ENCODE measurements around the gene NRCAM.
A peak's percentile ranks its signal among the peaks of the same experiment; 100 is the strongest.

Gene NRCAM

GRCh38 chr7:108132551-108133265, 323.5 kb downstream of the NRCAM start:
- no peak overlapping the region for H3K4me3 ChIP-seq (ENCODE audit: low read depth, low read length)
- H3K4me1 ChIP-seq (ENCODE audit: control insufficient read depth, insufficient read depth, low read length) = no peaks in the 10 kb centered on the region
- TF ChIP-seq, protein P1, sequence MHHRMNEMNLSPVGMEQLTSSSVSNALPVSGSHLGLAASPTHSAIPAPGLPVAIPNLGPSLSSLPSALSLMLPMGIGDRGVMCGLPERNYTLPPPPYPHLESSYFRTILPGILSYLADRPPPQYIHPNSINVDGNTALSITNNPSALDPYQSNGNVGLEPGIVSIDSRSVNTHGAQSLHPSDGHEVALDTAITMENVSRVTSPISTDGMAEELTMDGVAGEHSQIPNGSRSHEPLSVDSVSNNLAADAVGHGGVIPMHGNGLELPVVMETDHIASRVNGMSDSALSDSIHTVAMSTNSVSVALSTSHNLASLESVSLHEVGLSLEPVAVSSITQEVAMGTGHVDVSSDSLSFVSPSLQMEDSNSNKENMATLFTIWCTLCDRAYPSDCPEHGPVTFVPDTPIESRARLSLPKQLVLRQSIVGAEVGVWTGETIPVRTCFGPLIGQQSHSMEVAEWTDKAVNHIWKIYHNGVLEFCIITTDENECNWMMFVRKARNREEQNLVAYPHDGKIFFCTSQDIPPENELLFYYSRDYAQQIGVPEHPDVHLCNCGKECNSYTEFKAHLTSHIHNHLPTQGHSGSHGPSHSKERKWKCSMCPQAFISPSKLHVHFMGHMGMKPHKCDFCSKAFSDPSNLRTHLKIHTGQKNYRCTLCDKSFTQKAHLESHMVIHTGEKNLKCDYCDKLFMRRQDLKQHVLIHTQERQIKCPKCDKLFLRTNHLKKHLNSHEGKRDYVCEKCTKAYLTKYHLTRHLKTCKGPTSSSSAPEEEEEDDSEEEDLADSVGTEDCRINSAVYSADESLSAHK (tag by site-specific recombination; IDR thresholded peaks at IDR 0.05) = 0 out of 2 replicates have a peak, but pooled peaks have one; percentile 27
- no peak for TF ChIP-seq ZNF501 (tag by site-specific recombination; IDR thresholded peaks at IDR 0.05)
- ChIA-PET CTCF (interaction anchor here (4.0 kb wide), 1 partner anchor 13 kb away, joined by 19 read pairs; no protein-coding TSS in a partner anchor), POLR2A (no interaction called here)
- H3K36me3 ChIP-seq (ENCODE audit: control insufficient read depth in 2 of 2, insufficient read depth in 1 of 2, low read length in 2 of 2) = no peaks in the 10 kb centered on the region
- no peak overlapping the region for H3K27ac ChIP-seq (ENCODE audit: extremely low read depth, low read depth, low read length)
- no peaks in the 10 kb centered on the region for H3K9me3 ChIP-seq (ENCODE audit: control insufficient read depth, insufficient read depth, low read depth, low read length)

DNA sequence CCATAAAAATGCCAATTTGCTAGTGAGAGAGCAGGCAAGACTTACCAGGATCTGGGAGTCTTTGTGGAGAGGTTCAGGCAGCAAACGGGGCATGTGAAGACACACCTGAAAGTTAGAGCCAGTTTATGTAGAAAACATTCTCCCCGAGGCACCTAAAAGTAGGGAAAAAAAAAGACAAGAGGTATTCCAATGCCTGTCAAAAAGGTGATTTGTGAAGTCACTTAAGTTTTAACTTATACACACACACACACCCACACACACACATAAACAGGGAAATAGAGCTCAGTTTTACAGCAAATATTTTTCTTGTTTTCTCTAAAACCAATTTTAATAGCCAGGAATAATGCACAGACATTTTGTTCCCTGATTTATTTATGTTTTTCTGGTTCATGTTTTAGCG, 326.0 kb downstream of the NRCAM start, which contains the start of gene LAMB4:
LAMB4 (minus strand) TSS at position 101 of the 400 bp plus-strand sequence. CDS start 7,197 bp downstream, outside the sequence.
- CTCF ChIA-PET = interaction anchor here (1.1 to 4.0 kb wide), 4 partner anchors 16 to 367 kb away, joined by 3 to 19 read pairs (median 6); no protein-coding TSS in a partner anchor
- no peaks in the 10 kb centered on the region for H3K9me3 ChIP-seq (ENCODE audit: control insufficient read depth, insufficient read depth, low read depth, low read length)
- TF ChIP-seq ZFP3 (tag by site-specific recombination; IDR thresholded peaks at IDR 0.05; ENCODE audit: low read depth) (no peak), ZNF837 (tag by site-specific recombination; IDR thresholded peaks at IDR 0.05) (no peak), ZNF324 (tag by site-specific recombination; IDR thresholded peaks at IDR 0.05) (no peak)
- H3K4me3 ChIP-seq (ENCODE audit: low read depth, low read length) = no peak within 1 kb of the TSS
- POLR2A ChIA-PET = no interaction called here
- no peaks in the 10 kb centered on the region for H3K36me3 ChIP-seq (ENCODE audit: control insufficient read depth in 2 of 2, insufficient read depth in 1 of 2, low read length in 2 of 2)
- H3K27ac ChIP-seq (ENCODE audit: extremely low read depth, low read depth, low read length) = no peak within 1 kb of the TSS
- H3K4me1 ChIP-seq (ENCODE audit: control insufficient read depth, insufficient read depth, low read length) = no peaks in the 10 kb centered on the region

GRCh38 chr7:108129018-108129965, 326.9 kb downstream of the NRCAM start:
- Histone ChIP-seq H3K9me3 (ENCODE audit: control insufficient read depth, insufficient read depth, low read depth, low read length) (no peaks in the 10 kb centered on the region), H3K27ac (ENCODE audit: extremely low read depth, low read depth, low read length) (no peak overlapping the region), H3K4me1 (ENCODE audit: control insufficient read depth, insufficient read depth, low read length) (no peaks in the 10 kb centered on the region), H3K4me3 (ENCODE audit: low read depth, low read length) (no peak overlapping the region), H3K36me3 (ENCODE audit: control insufficient read depth in 2 of 2, insufficient read depth in 1 of 2, low read length in 2 of 2) (no peaks in the 10 kb centered on the region)
- TF ChIP-seq, protein P2, sequence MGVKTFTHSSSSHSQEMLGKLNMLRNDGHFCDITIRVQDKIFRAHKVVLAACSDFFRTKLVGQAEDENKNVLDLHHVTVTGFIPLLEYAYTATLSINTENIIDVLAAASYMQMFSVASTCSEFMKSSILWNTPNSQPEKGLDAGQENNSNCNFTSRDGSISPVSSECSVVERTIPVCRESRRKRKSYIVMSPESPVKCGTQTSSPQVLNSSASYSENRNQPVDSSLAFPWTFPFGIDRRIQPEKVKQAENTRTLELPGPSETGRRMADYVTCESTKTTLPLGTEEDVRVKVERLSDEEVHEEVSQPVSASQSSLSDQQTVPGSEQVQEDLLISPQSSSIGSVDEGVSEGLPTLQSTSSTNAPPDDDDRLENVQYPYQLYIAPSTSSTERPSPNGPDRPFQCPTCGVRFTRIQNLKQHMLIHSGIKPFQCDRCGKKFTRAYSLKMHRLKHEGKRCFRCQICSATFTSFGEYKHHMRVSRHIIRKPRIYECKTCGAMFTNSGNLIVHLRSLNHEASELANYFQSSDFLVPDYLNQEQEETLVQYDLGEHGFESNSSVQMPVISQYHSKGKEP (tag by site-specific recombination; IDR thresholded peaks at IDR 0.05) = no peak
- TF ChIP-seq GLIS1 (tag by site-specific recombination; IDR thresholded peaks at IDR 0.05) (no peak), ZNF658 (tag by site-specific recombination; IDR thresholded peaks at IDR 0.05) (no peak), ZNF302 (tag by site-specific recombination; IDR thresholded peaks at IDR 0.05; ENCODE audit: low read depth) (no peak), INSM2 (tag by site-specific recombination; IDR thresholded peaks at IDR 0.05) (no peak), HIC1 (tag by site-specific recombination; IDR thresholded peaks at IDR 0.05) (no peak), GLIS2 (tag by site-specific recombination; IDR thresholded peaks at IDR 0.05) (no peak), ZEB2 (tag by site-specific recombination; IDR thresholded peaks at IDR 0.05) (no peak), GFI1B (tag by site-specific recombination; IDR thresholded peaks at IDR 0.05) (no peak), ZNF248 (tag by site-specific recombination; IDR thresholded peaks at IDR 0.05) (no peak), ZNF621 (tag by site-specific recombination; IDR thresholded peaks at IDR 0.05) (no peak)
- POLR2A ChIA-PET = no interaction called here
- CTCF ChIA-PET = interaction anchor here (1.2 kb wide), 1 partner anchor 16 kb away, joined by 8 read pairs; no protein-coding TSS in a partner anchor
